Measurements from ENCODE around the gene PSG1. TPM values are rescaled to one million over a fixed set of nuclear protein-coding genes. Genes with fewer than 3 reads are reported as not detected.
"Not testable (repeated sequence)": the region's sequence is repeated elsewhere in the genome, so short reads cannot be mapped to it uniquely, and the experiment has no call there.

The PSG1 gene
- total RNA-seq, 1 experiment from 2014 or later: not detected

- H3K4me3 Mint-ChIP-seq (ENCODE audit: unreplicated experiment): peak overlapping the region; percentile 25
- H3K27ac Mint-ChIP-seq (ENCODE audit: unreplicated experiment): peak overlapping the region; percentile 83
- H3K4me1 ChIP-seq: peaks cover 33% of the 10 kb centered on the region
- H3K4me1 Mint-ChIP-seq (ENCODE audit: low read depth, unreplicated experiment): peaks cover 24% of the 10 kb centered on the region
- intact Hi-C loops (cut with micrococcal nuclease; ENCODE audit: unreplicated experiment): loop anchor here (1.0 to 5.0 kb wide), 2 partner anchors 20 to 66 kb away; no protein-coding TSS in a partner anchor
- CTCF ChIA-PET: no interaction called here
- TSS peak; percentile 95 for BruUV-seq (replicated peaks)
- no peak overlapping the region for H3K4me3 ChIP-seq (ENCODE audit: low read depth, low read length)
- no peaks in the 10 kb centered on the region for H3K36me3 ChIP-seq (ENCODE audit: control insufficient read depth, insufficient read depth, low read length)
- H3K27me3 ChIP-seq (replicated peaks; ENCODE audit: control insufficient read depth, insufficient read depth, low read length): no peaks in the 10 kb centered on the region
- no peaks in the 10 kb centered on the region for H3K27me3 Mint-ChIP-seq (ENCODE audit: insufficient read depth, unreplicated experiment)
- H3K36me3 Mint-ChIP-seq (ENCODE audit: insufficient read depth, unreplicated experiment): peaks cover 10% of the 10 kb centered on the region
- H3K9me3 ChIP-seq: no peaks in the 10 kb centered on the region
- peak; percentile 14 to 22 for TF ChIP-seq CTCF (IDR thresholded peaks at IDR 0.05; ENCODE audit: insufficient read depth in 1 of 2, low read depth in 1 of 2, low read length in 1 of 2, severe bottlenecking in 1 of 2, unreplicated experiment in 1 of 2)
- DNase-seq: peak; percentile 71 to 81
- POLR2A ChIA-PET: no interaction called here
- peaks cover 27% of the 10 kb centered on the region for H3K9me3 Mint-ChIP-seq (ENCODE audit: unreplicated experiment)
Observed at GRCh38 chr19:42831221-42832019, 48.1 kb downstream of the PSG1 start.

- H3K4me1 ChIP-seq; H3K27me3 ChIP-seq (replicated peaks; ENCODE audit: control insufficient read depth, insufficient read depth, low read length); H3K4me3 ChIP-seq (ENCODE audit: low read depth, low read length); H3K9me3 ChIP-seq; BruUV-seq (replicated peaks); H3K4me3 Mint-ChIP-seq (ENCODE audit: unreplicated experiment); CTCF ChIA-PET; intact Hi-C loops (cut with micrococcal nuclease; ENCODE audit: unreplicated experiment); H3K27me3 Mint-ChIP-seq (ENCODE audit: insufficient read depth, unreplicated experiment); POLR2A ChIA-PET; H3K27ac Mint-ChIP-seq (ENCODE audit: unreplicated experiment); H3K4me1 Mint-ChIP-seq (ENCODE audit: low read depth, unreplicated experiment); H3K36me3 ChIP-seq (ENCODE audit: control insufficient read depth, insufficient read depth, low read length); H3K36me3 Mint-ChIP-seq (ENCODE audit: insufficient read depth, unreplicated experiment); DNase-seq: not testable (repeated sequence)
- peaks cover 21% of the 10 kb centered on the region for H3K9me3 Mint-ChIP-seq (ENCODE audit: unreplicated experiment)
Observed at GRCh38 chr19:42821306-42821977, 58.1 kb downstream of the PSG1 start.

- CTCF ChIA-PET; H3K9me3 ChIP-seq; H3K36me3 Mint-ChIP-seq (ENCODE audit: insufficient read depth, unreplicated experiment); H3K4me3 Mint-ChIP-seq (ENCODE audit: unreplicated experiment); POLR2A ChIA-PET; H3K4me1 ChIP-seq; H3K4me1 Mint-ChIP-seq (ENCODE audit: low read depth, unreplicated experiment); BruUV-seq (replicated peaks); intact Hi-C loops (cut with micrococcal nuclease; ENCODE audit: unreplicated experiment); H3K27me3 Mint-ChIP-seq (ENCODE audit: insufficient read depth, unreplicated experiment); H3K4me3 ChIP-seq (ENCODE audit: low read depth, low read length); H3K36me3 ChIP-seq (ENCODE audit: control insufficient read depth, insufficient read depth, low read length); H3K27me3 ChIP-seq (replicated peaks; ENCODE audit: control insufficient read depth, insufficient read depth, low read length); H3K27ac Mint-ChIP-seq (ENCODE audit: unreplicated experiment); DNase-seq: not testable (repeated sequence)
- peaks cover 21% of the 10 kb centered on the region for H3K9me3 Mint-ChIP-seq (ENCODE audit: unreplicated experiment)
Observed at GRCh38 chr19:42819960-42820650, 59.4 kb downstream of the PSG1 start.

- no peak overlapping the region for H3K4me3 Mint-ChIP-seq (ENCODE audit: unreplicated experiment)
- intact Hi-C loops (cut with micrococcal nuclease; ENCODE audit: unreplicated experiment): no loop called here
- no peaks in the 10 kb centered on the region for H3K27me3 Mint-ChIP-seq (ENCODE audit: insufficient read depth, unreplicated experiment)
Observed at GRCh38 chr19:42816894-42817293, 62.6 kb downstream of the PSG1 start.

More at GRCh38 chr19:42816894-42817293, 62.6 kb downstream of the PSG1 start:
- no peaks in the 10 kb centered on the region for H3K36me3 Mint-ChIP-seq (ENCODE audit: insufficient read depth, unreplicated experiment)
- H3K4me1 ChIP-seq: no peaks in the 10 kb centered on the region
- H3K27me3 ChIP-seq (replicated peaks; ENCODE audit: control insufficient read depth, insufficient read depth, low read length): no peaks in the 10 kb centered on the region
- no peak for TF ChIP-seq CTCF (IDR thresholded peaks at IDR 0.05; ENCODE audit: insufficient read depth in 1 of 2, low read depth in 1 of 2, low read length in 1 of 2, severe bottlenecking in 1 of 2, unreplicated experiment in 1 of 2)
- no peaks in the 10 kb centered on the region for H3K36me3 ChIP-seq (ENCODE audit: control insufficient read depth, insufficient read depth, low read length)
- H3K27ac Mint-ChIP-seq (ENCODE audit: unreplicated experiment): no peak overlapping the region
- ChIA-PET POLR2A (no interaction called here), CTCF (no interaction called here)
- no peaks in the 10 kb centered on the region for H3K9me3 ChIP-seq
- no TSS peak for BruUV-seq (replicated peaks)
- DNase-seq: no peak
- H3K9me3 Mint-ChIP-seq (ENCODE audit: unreplicated experiment): peaks cover 25% of the 10 kb centered on the region
- no peak overlapping the region for H3K4me3 ChIP-seq (ENCODE audit: low read depth, low read length)
- no peaks in the 10 kb centered on the region for H3K4me1 Mint-ChIP-seq (ENCODE audit: low read depth, unreplicated experiment)

All from Caco-2 (cell line).